Measurements from ENCODE around the gene MDP1. TPM values are rescaled to one million over a fixed set of nuclear protein-coding genes. Genes with fewer than 3 reads are reported as not detected.
A peak's percentile ranks its signal among the peaks of the same experiment; 100 is the strongest.

The MDP1 gene
- total RNA-seq, 4 donors from 2014 or later: 9.7 to 12.2 (median 10.7) TPM

DNA sequence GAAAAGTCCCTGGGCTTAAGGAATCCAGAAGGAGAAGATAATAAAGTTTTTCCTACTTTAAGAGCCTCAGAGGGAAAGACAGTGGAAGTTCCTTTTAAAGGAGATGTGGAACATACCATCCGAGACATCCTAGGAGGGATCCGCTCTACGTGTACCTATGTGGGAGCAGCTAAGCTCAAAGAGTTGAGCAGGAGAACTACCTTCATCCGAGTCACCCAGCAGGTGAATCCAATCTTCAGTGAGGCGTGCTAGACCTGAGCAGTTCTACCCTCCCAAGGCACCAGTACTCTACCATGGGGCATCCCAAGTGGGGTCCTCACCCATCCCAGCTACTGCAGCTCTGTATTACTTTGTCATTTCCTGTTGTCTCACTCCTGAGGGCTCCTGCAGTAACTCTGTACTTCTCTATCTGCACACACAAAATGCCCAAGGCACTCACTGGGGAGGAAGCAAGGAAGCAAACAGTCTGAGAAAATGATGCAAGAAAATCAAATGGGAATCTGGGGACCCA lies 22.7 kb upstream of the MDP1 start:
- H3K4me3 ChIP-seq (ENCODE audit: low read depth, poor library complexity, severe bottlenecking): no peak overlapping the region
- TF ChIP-seq, protein P1, sequence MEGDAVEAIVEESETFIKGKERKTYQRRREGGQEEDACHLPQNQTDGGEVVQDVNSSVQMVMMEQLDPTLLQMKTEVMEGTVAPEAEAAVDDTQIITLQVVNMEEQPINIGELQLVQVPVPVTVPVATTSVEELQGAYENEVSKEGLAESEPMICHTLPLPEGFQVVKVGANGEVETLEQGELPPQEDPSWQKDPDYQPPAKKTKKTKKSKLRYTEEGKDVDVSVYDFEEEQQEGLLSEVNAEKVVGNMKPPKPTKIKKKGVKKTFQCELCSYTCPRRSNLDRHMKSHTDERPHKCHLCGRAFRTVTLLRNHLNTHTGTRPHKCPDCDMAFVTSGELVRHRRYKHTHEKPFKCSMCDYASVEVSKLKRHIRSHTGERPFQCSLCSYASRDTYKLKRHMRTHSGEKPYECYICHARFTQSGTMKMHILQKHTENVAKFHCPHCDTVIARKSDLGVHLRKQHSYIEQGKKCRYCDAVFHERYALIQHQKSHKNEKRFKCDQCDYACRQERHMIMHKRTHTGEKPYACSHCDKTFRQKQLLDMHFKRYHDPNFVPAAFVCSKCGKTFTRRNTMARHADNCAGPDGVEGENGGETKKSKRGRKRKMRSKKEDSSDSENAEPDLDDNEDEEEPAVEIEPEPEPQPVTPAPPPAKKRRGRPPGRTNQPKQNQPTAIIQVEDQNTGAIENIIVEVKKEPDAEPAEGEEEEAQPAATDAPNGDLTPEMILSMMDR (IDR thresholded peaks at IDR 0.05): no peak
- TF ChIP-seq POLR2A (IDR thresholded peaks at IDR 0.05): no peak
- 86 to 90% methylated on average over 5 of the region's 5 CpGs for WGBS, 2 donors
- intact Hi-C loops (cut with DNase I; ENCODE audit: low total_unique reads): no loop called here
- peak in 1 of 2 donors; percentile 63 for DNase-seq (ENCODE audit: low spot score in 2 of 2)

DNA sequence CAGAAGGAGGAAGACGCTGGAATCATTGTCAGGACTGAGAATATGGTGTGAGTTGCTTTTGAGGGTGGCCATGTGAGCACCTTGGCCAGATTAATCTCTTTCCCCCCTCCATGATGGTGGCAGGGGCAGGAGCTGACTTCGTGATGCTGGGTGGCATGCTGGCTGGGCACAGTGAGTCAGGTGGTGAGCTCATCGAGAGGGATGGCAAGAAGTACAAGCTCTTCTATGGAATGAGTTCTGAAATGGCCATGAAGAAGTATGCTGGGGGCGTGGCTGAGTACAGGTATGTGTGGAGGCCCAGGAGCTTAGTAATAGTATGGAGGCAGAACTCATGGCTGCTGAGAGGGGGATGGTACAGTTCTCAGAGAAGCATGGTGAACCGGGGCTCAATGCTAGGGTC lies 22.3 kb upstream of the MDP1 start:
- intact Hi-C loops (cut with DNase I; ENCODE audit: low total_unique reads): no loop called here
- 63 to 76% methylated on average over 5 of the region's 5 CpGs for WGBS, 2 donors
- TF ChIP-seq, protein P1 (IDR thresholded peaks at IDR 0.05): no peak
- TF ChIP-seq POLR2A (IDR thresholded peaks at IDR 0.05): no peak
- peak in 1 of 2 donors; percentile 74 for DNase-seq (ENCODE audit: low spot score in 2 of 2)
- no peak overlapping the region for H3K4me3 ChIP-seq (ENCODE audit: low read depth, poor library complexity, severe bottlenecking)

DNA sequence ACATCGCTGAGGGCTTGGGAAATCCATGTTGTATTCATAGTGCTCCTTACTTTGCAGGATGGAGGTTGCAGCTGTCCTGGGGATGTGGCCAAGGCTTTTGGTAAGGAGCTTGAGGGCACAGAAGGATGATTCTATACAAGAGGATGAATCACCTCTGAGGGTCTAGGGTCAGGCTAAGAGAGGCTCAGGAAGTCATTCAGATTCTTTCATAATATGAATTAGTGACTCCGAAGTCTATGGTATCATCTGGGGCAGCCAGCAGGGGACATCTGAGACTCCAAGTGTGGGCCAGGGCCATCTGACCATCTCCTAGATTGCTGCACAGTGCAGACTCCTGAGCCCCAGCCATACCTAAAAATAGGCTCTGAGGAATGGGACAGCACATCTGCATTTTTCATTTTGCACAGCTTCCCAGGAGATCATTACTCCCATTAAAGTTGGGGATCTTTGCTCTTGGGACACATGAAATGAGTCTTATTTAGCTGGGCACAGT lies 21.6 kb upstream of the MDP1 start:
- TF ChIP-seq, protein P1 (IDR thresholded peaks at IDR 0.05): no peak
- no peak for TF ChIP-seq POLR2A (IDR thresholded peaks at IDR 0.05)
- H3K4me3 ChIP-seq (ENCODE audit: low read depth, poor library complexity, severe bottlenecking): no peak overlapping the region
- DNase-seq (ENCODE audit: low spot score in 2 of 2): peak in 1 of 2 donors; percentile 26
- WGBS, 2 donors: 87 to 94% methylated on average over 2 of the region's 2 CpGs
- intact Hi-C loops (cut with DNase I; ENCODE audit: low total_unique reads): no loop called here

DNA sequence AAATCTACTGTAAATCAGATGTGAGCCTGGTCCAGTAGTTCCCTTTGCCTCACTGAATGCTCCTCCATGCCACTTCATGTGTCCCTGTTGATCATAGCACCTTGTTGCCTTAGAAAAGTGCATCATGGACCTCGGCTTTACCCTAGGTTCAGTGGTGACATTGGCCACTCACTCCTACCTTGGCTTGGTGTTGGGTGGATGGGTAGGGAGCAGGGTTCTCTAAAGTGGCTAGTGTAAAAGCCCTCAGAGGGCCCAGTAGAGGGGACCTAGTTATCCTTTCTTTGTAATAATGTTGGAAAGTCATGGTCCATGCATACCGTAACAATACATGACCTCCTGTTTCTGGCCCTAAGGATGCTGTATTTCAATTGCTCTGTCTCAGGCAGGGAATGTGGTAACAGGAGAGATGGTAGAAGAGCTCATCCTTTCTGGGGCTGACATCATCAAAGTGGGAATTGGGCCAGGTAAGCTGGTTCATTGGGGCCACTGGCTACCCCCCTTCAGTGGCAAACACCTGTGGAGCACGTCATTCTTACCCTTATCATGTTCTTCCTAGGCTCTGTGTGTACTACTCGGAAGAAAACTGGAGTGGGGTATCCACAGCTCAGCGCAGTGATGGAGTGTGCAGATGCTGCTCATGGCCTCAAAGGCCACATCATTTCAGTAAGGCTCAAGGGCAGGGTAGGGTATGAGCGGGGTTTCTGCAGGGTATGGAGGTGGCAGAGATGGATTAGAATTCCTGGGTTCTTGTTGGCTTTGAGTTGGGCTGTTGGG lies 21.0 kb upstream of the MDP1 start:
- H3K4me3 ChIP-seq (ENCODE audit: low read depth, poor library complexity, severe bottlenecking): no peak overlapping the region
- 92 to 95% methylated on average over 6 of the region's 6 CpGs for WGBS, 2 donors
- DNase-seq (ENCODE audit: low spot score in 2 of 2): peak in 1 of 2 donors; percentile 63
- no peak for TF ChIP-seq POLR2A (IDR thresholded peaks at IDR 0.05)
- TF ChIP-seq, protein P1 (IDR thresholded peaks at IDR 0.05): no peak
- intact Hi-C loops (cut with DNase I; ENCODE audit: low total_unique reads): no loop called here

DNA sequence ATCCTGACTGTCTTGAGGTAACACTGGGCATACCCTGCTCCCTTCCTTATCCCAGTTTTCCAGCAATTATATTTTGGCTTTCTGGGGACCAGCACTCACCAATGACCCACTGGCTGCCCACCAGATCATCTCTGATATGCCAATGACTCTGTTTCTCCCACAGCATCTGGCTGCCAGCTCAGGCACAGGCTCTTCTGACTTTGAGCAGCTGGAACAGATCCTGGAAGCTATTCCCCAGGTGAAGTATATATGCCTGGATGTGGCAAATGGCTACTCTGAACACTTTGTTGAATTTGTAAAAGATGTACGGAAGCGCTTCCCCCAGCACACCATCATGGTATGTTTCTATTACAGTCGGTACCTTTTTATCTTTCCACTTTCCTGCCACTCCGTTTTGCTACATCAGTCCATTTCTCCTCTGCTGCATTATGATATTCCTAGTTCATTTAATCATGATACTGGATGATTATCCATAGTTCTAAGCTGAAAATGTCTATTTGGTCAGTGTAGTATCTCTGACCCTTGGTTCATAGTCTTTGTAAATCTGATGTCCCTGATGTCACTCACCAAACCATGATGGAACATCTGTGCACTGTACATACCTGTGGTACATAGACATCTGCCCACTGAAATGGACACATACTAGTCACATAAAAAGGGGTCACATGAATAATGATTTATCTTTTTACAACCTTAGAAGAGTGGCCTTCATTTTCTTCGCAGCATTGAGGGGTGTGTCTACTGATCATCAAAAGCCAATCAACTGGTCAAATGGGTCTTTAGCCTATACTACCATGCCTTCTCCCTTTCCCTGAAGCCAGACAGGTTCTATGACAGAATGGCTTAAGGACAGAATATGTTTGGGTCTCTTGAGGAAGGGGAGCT lies 20.2 kb upstream of the MDP1 start:
- no peak for TF ChIP-seq POLR2A (IDR thresholded peaks at IDR 0.05)
- TF ChIP-seq, protein P1 (IDR thresholded peaks at IDR 0.05): no peak
- WGBS, 2 donors: 90 to 95% methylated on average over 5 of the region's 5 CpGs
- DNase-seq (ENCODE audit: low spot score in 2 of 2): no peak
- intact Hi-C loops (cut with DNase I; ENCODE audit: low total_unique reads): loop anchor here (2.0 kb wide), 1 partner anchor 205 kb away; no protein-coding TSS in a partner anchor
- no peak overlapping the region for H3K4me3 ChIP-seq (ENCODE audit: low read depth, poor library complexity, severe bottlenecking)
